Parathyroid adenoma (tissue), 2 donors: ENCODE results near the gene WWP2.
"Not testable (repeated sequence)": the region's sequence is repeated elsewhere in the genome, so short reads cannot be mapped to it uniquely, and the experiment has no call there.

Experiments
- H2AFZ ChIP-seq: fragments of 300-600 bp; sonication (generic); one replicate; pipeline ENCODE4 v1.7.0; 2017; ENCODE audit warnings: antibody characterized with exemption, mild to moderate bottlenecking
- H3K27ac ChIP-seq: fragments of 300-600 bp; sonication (generic); one replicate; pipeline ENCODE4 v1.7.0; 2017
- H3K27me3 ChIP-seq: fragments of 300-600 bp; sonication (generic); one replicate; pipeline ENCODE4 v1.7.0; 2017; ENCODE audit warnings: low read length; ENCODE audit not compliant: control insufficient read depth, insufficient read depth
- H3K36me3 ChIP-seq: fragments of 300-600 bp; sonication (generic); one replicate; pipeline ENCODE4 v1.7.0; 2017; ENCODE audit warnings: low read length; ENCODE audit not compliant: control insufficient read depth, insufficient read depth
- H3K4me1 ChIP-seq: fragments of 300-600 bp; sonication (generic); one replicate; pipeline ENCODE4 v1.7.0; 2017; ENCODE audit warnings: control low read depth
- H3K4me2 ChIP-seq: fragments of 300-600 bp; sonication (generic); one replicate; pipeline ENCODE4 v1.7.0; 2017; ENCODE audit warnings: low read length
- H3K4me3 ChIP-seq: fragments of 300-600 bp; sonication (generic); one replicate; pipeline ENCODE4 v1.7.0; 2017; ENCODE audit warnings: low read depth, low read length
- H3K79me2 ChIP-seq: fragments of 300-600 bp; sonication (generic); one replicate; pipeline ENCODE4 v1.7.0; 2017; ENCODE audit warnings: control low read depth
- H3K9ac ChIP-seq: fragments of 300-600 bp; sonication (generic); one replicate; pipeline ENCODE4 v1.7.0; 2017; ENCODE audit warnings: mild to moderate bottlenecking
- H3K9me3 ChIP-seq: fragments of 300-600 bp; sonication (generic); one replicate; pipeline ENCODE4 v1.7.0; 2017; ENCODE audit warnings: low read length; ENCODE audit not compliant: control insufficient read depth
- CTCF ChIP-seq: fragments of 300-600 bp; sonication (generic); IDR thresholded peaks from one replicate; pipeline ENCODE4 v1.7.0; 2017; ENCODE audit warnings: antibody characterized with exemption, mild to moderate bottlenecking
- donor health status: primary hyperparathyroidism.

WWP2 gene

GRCh38 chr16:69787883-69788282 is 25.8 kb downstream of the WWP2 start:
- Histone ChIP-seq H2AFZ (no peak overlapping the region), H3K4me1 (peaks cover 6% of the 10 kb centered on the region), H3K9ac (no peak overlapping the region), H3K4me2 (no peak overlapping the region), H3K27me3 (no peaks in the 10 kb centered on the region), H3K4me3 (no peak overlapping the region), H3K9me3 (no peaks in the 10 kb centered on the region), H3K27ac (no peak overlapping the region), H3K36me3 (no peaks in the 10 kb centered on the region), H3K79me2 (peaks cover 24% of the 10 kb centered on the region)
- TF ChIP-seq CTCF, result no peak

GRCh38 chr16:69791391-69791847 is 29.3 kb downstream of the WWP2 start:
- not testable (repeated sequence) for H3K27me3 ChIP-seq, H3K27ac ChIP-seq, H3K4me1 ChIP-seq, H2AFZ ChIP-seq, H3K36me3 ChIP-seq, H3K4me3 ChIP-seq, H3K9me3 ChIP-seq, H3K4me2 ChIP-seq, H3K9ac ChIP-seq
- H3K79me2 ChIP-seq, result peaks cover 24% of the 10 kb centered on the region

GRCh38 chr16:69793526-69793925 is 31.4 kb downstream of the WWP2 start:
- peaks cover 15% of the 10 kb centered on the region for H3K79me2 ChIP-seq
- TF ChIP-seq CTCF, result no peak
- no peak overlapping the region for H3K9ac ChIP-seq
- H3K27ac ChIP-seq, result no peak overlapping the region
- H3K27me3 ChIP-seq, result no peaks in the 10 kb centered on the region
- no peak overlapping the region for H3K4me3 ChIP-seq
- H3K4me1 ChIP-seq, result no peaks in the 10 kb centered on the region
- H2AFZ ChIP-seq, result no peak overlapping the region
- H3K4me2 ChIP-seq, result no peak overlapping the region
- H3K36me3 ChIP-seq, result no peaks in the 10 kb centered on the region
- no peaks in the 10 kb centered on the region for H3K9me3 ChIP-seq

- Histone ChIP-seq H3K4me2 (no peak overlapping the region), H3K9me3 (no peaks in the 10 kb centered on the region), H3K4me1 (no peaks in the 10 kb centered on the region), H3K27ac (no peak overlapping the region), H3K4me3 (no peak overlapping the region), H3K9ac (no peak overlapping the region), H3K27me3 (no peaks in the 10 kb centered on the region), H2AFZ (no peak overlapping the region), H3K36me3 (no peaks in the 10 kb centered on the region), H3K79me2 (peaks cover 8% of the 10 kb centered on the region)
- TF ChIP-seq CTCF, result no peak
Observed at GRCh38 chr16:69794486-69794885, 32.4 kb downstream of the WWP2 start.

- no peak overlapping the region for H3K27ac ChIP-seq
- no peaks in the 10 kb centered on the region for H3K36me3 ChIP-seq
- no peak overlapping the region for H3K9ac ChIP-seq
- H3K4me3 ChIP-seq, result no peak overlapping the region
- H3K4me1 ChIP-seq, result no peaks in the 10 kb centered on the region
- H2AFZ ChIP-seq, result no peak overlapping the region
- no peaks in the 10 kb centered on the region for H3K27me3 ChIP-seq
- H3K4me2 ChIP-seq, result no peak overlapping the region
- H3K9me3 ChIP-seq, result no peaks in the 10 kb centered on the region
- peak; percentile 85 for TF ChIP-seq CTCF
- H3K79me2 ChIP-seq, result peaks cover 2% of the 10 kb centered on the region
Observed at GRCh38 chr16:69796285-69797118, 34.4 kb downstream of the WWP2 start.
